ENCODE results near the gene DOLPP1. TPM values are rescaled to one million over a fixed set of nuclear protein-coding genes. Genes with fewer than 3 reads are reported as not detected.
A peak's percentile ranks its signal among the peaks of the same experiment; 100 is the strongest.

Gene DOLPP1
- total RNA-seq, 1 experiment from 2014 or later = 18.5 TPM

- POLR2A ChIA-PET = interaction anchor here (0.9 to 3.8 kb wide), 4 partner anchors 9 to 664 kb away, joined by 3 to 20 read pairs (median 3); no protein-coding TSS in a partner anchor
- TF ChIP-seq CTCF (IDR thresholded peaks at IDR 0.05; ENCODE audit: unreplicated experiment) = no peak
- no peak for DNase-seq (ENCODE audit: unreplicated experiment)
- BruUV-seq (replicated peaks) = no TSS peak
- peaks cover 4% of the 10 kb centered on the region for H3K36me3 Mint-ChIP-seq (ENCODE audit: insufficient read depth, unreplicated experiment)
- H3K4me3 Mint-ChIP-seq (ENCODE audit: unreplicated experiment) = no peak overlapping the region
- peak overlapping the region; percentile 54 for H3K27ac Mint-ChIP-seq (ENCODE audit: low read depth, unreplicated experiment)
- H3K9me3 Mint-ChIP-seq (ENCODE audit: unreplicated experiment) = no peaks in the 10 kb centered on the region
- no peaks in the 10 kb centered on the region for H3K27me3 Mint-ChIP-seq (ENCODE audit: insufficient read depth, unreplicated experiment)
- CTCF ChIA-PET = interaction anchor here (0.6 to 1.6 kb wide), 6 partner anchors 18 to 984 kb away, joined by 3 to 6 read pairs (median 4); no protein-coding TSS in a partner anchor
- H3K4me1 Mint-ChIP-seq (ENCODE audit: insufficient read depth, unreplicated experiment) = peaks cover 18% of the 10 kb centered on the region
- intact Hi-C loops (cut with micrococcal nuclease) = no loop called here
Observed at GRCh38 chr9:129113645-129114304, 32.9 kb downstream of the DOLPP1 start.

- CTCF ChIA-PET = interaction anchor here (1.0 kb wide), 1 partner anchor 13 kb away, joined by 4 read pairs; no protein-coding TSS in a partner anchor
- intact Hi-C loops (cut with micrococcal nuclease) = no loop called here
- Mint-ChIP-seq H3K4me1 (ENCODE audit: insufficient read depth, unreplicated experiment) (peaks cover 19% of the 10 kb centered on the region), H3K27ac (ENCODE audit: low read depth, unreplicated experiment) (no peak overlapping the region), H3K9me3 (ENCODE audit: unreplicated experiment) (no peaks in the 10 kb centered on the region), H3K27me3 (ENCODE audit: insufficient read depth, unreplicated experiment) (no peaks in the 10 kb centered on the region), H3K36me3 (ENCODE audit: insufficient read depth, unreplicated experiment) (peaks cover 44% of the 10 kb centered on the region), H3K4me3 (ENCODE audit: unreplicated experiment) (no peak overlapping the region)
- DNase-seq (ENCODE audit: unreplicated experiment) = no peak
- no TSS peak for BruUV-seq (replicated peaks)
- TF ChIP-seq CTCF (IDR thresholded peaks at IDR 0.05; ENCODE audit: unreplicated experiment) = no peak
- POLR2A ChIA-PET = interaction anchor here (0.9 to 1.6 kb wide), 2 partner anchors 13 to 21 kb away, joined by 3 read pairs; no protein-coding TSS in a partner anchor
Observed at GRCh38 chr9:129118799-129119198, 37.9 kb downstream of the DOLPP1 start.

GRCh38 chr9:129121483-129121882 lies 40.6 kb downstream of the DOLPP1 start:
- CTCF ChIA-PET = interaction anchor here (0.7 to 2.8 kb wide), 2 partner anchors 10 to 17 kb away, joined by 4 to 16 read pairs; no protein-coding TSS in a partner anchor

More at GRCh38 chr9:129121483-129121882, 40.6 kb downstream of the DOLPP1 start:
- peak overlapping the region; percentile 12 for H3K27ac Mint-ChIP-seq (ENCODE audit: low read depth, unreplicated experiment)
- TF ChIP-seq CTCF (IDR thresholded peaks at IDR 0.05; ENCODE audit: unreplicated experiment) = no peak
- H3K36me3 Mint-ChIP-seq (ENCODE audit: insufficient read depth, unreplicated experiment) = peaks cover 48% of the 10 kb centered on the region
- intact Hi-C loops (cut with micrococcal nuclease) = no loop called here
- no peaks in the 10 kb centered on the region for H3K27me3 Mint-ChIP-seq (ENCODE audit: insufficient read depth, unreplicated experiment)
- no peak overlapping the region for H3K4me3 Mint-ChIP-seq (ENCODE audit: unreplicated experiment)
- DNase-seq (ENCODE audit: unreplicated experiment) = peak; percentile 61
- H3K4me1 Mint-ChIP-seq (ENCODE audit: insufficient read depth, unreplicated experiment) = peaks cover 10% of the 10 kb centered on the region
- no peaks in the 10 kb centered on the region for H3K9me3 Mint-ChIP-seq (ENCODE audit: unreplicated experiment)
- BruUV-seq (replicated peaks) = TSS peak; percentile 7
- POLR2A ChIA-PET = interaction anchor here (0.6 to 2.6 kb wide), 5 partner anchors 9 to 437 kb away, joined by 3 to 13 read pairs (median 3); partner anchors contain the start of genes CRAT and PTPA
